GM23338 (cell line): ENCODE results near the gene NME9. TPM values are rescaled to one million over a fixed set of nuclear protein-coding genes. Genes with fewer than 3 reads are reported as not detected.

Source experiments
- ATAC-seq: fragments of 200-7000 bp; cut with Tn5 transposase; 3 replicates; pipeline ENCODE4 v1.9.1; 2020
- DNase-seq: peaks from one replicate; pipeline ENCODE4 v3.0.0-alpha.2; 2015; ENCODE audit warnings: low spot score
- H2AFZ ChIP-seq: fragments of 200-600 bp; sonication (generic); 2 replicates; pipeline ENCODE4 v1.8.0; 2016; ENCODE audit warnings: antibody characterized with exemption, mild to moderate bottlenecking, moderate library complexity
- H3F3A ChIP-seq: fragments of 200-600 bp; sonication (generic); replicated peaks from 2 replicates; pipeline ENCODE4 v1.8.0; 2017; ENCODE audit warnings: antibody characterized with exemption, mixed run types, low read depth
- H3K27ac ChIP-seq: fragments of 200-600 bp; sonication (generic); 2 replicates; pipeline ENCODE4 v1.6.1; 2016; ENCODE audit warnings: low read depth
- H3K27me3 ChIP-seq: fragments of 200-600 bp; sonication (generic); 2 replicates; pipeline ENCODE4 v1.8.0; 2016; ENCODE audit warnings: mild to moderate bottlenecking, mixed run types, moderate library complexity; ENCODE audit not compliant: insufficient read depth
- H3K36me3 ChIP-seq: fragments of 200-600 bp; sonication (generic); 2 replicates; pipeline ENCODE4 v1.8.0; 2016; ENCODE audit warnings: mild to moderate bottlenecking; ENCODE audit not compliant: insufficient read depth
- H3K4me1 ChIP-seq: fragments of 200-600 bp; sonication (generic); 2 replicates; pipeline ENCODE4 v1.8.0; 2016; ENCODE audit warnings: mild to moderate bottlenecking, moderate library complexity; ENCODE audit not compliant: insufficient read depth
- H3K4me2 ChIP-seq: fragments of 200-600 bp; sonication (generic); 2 replicates; pipeline ENCODE4 v1.7.1; 2017; ENCODE audit warnings: mixed run types
- H3K4me3 ChIP-seq: fragments of 200-600 bp; sonication (generic); 2 replicates; pipeline ENCODE4 v1.6.1; 2016; ENCODE audit warnings: mixed run types
- H3K79me2 ChIP-seq: fragments of 200-600 bp; sonication (generic); replicated peaks from 2 replicates; pipeline ENCODE4 v1.8.0; 2017; ENCODE audit warnings: mild to moderate bottlenecking; ENCODE audit not compliant: insufficient read depth
- H3K9me2 ChIP-seq: fragments of 200-600 bp; sonication (generic); 2 replicates; pipeline ENCODE4 v1.8.0; 2017; ENCODE audit not compliant: insufficient read depth
- H4K20me1 ChIP-seq: fragments of 200-600 bp; sonication (generic); replicated peaks from 2 replicates; pipeline ENCODE4 v1.8.0; 2017; ENCODE audit warnings: mild to moderate bottlenecking; ENCODE audit not compliant: insufficient read depth
- H3K27ac Mint-ChIP-seq: 2 replicates; pipeline ENCODE4 v1.8.0; 2020; ENCODE audit warnings: inconsistent platforms, mild to moderate bottlenecking, moderate library complexity, mixed read lengths
- H3K27me3 Mint-ChIP-seq: 3 replicates; pipeline ENCODE4 v1.8.0; 2022; ENCODE audit warnings: low read depth, mild to moderate bottlenecking, moderate library complexity, mixed read lengths, inconsistent platforms; ENCODE audit not compliant: insufficient read depth, poor library complexity
- H3K36me3 Mint-ChIP-seq: 3 replicates; pipeline ENCODE4 v1.8.0; 2021; ENCODE audit warnings: low read depth, mild to moderate bottlenecking, inconsistent platforms, moderate library complexity, mixed read lengths
- H3K4me1 Mint-ChIP-seq: 3 replicates; pipeline ENCODE4 v1.8.0; 2020; ENCODE audit warnings: mild to moderate bottlenecking, inconsistent platforms, mixed read lengths
- H3K4me3 Mint-ChIP-seq: 3 replicates; pipeline ENCODE4 v1.8.0; 2021; ENCODE audit warnings: moderate library complexity, mild to moderate bottlenecking, inconsistent platforms, mixed read lengths
- H3K9me3 Mint-ChIP-seq: 3 replicates; pipeline ENCODE4 v1.8.0; 2020; ENCODE audit warnings: moderate library complexity, mild to moderate bottlenecking, inconsistent platforms, mixed read lengths
- CREB1 ChIP-seq: fragments of 250-450 bp; sonication (Bioruptor Pico); IDR thresholded peaks from 2 replicates; pipeline ENCODE4 v1.5.0; 2020; ENCODE audit warnings: low read depth, mild to moderate bottlenecking, moderate library complexity
- EZH2 ChIP-seq: fragments of 200-600 bp; sonication (generic); IDR thresholded peaks from one replicate; pipeline ENCODE4 v1.8.0; 2017; ENCODE audit warnings: antibody characterized with exemption, mild to moderate bottlenecking, low read depth; ENCODE audit not compliant: unreplicated experiment
- EZH2phosphoT487 ChIP-seq: fragments of 200-600 bp; sonication (generic); IDR thresholded peaks from one replicate; pipeline ENCODE4 v1.8.1; 2018; ENCODE audit warnings: antibody characterized with exemption; ENCODE audit not compliant: unreplicated experiment
- JUNB ChIP-seq: IDR thresholded peaks from one replicate; pipeline ENCODE4 v1.6.1; 2016; ENCODE audit warnings: antibody characterized with exemption; ENCODE audit not compliant: unreplicated experiment
- NANOG ChIP-seq: IDR thresholded peaks from 2 replicates; pipeline ENCODE4 v1.6.1; 2016; ENCODE audit warnings: antibody characterized with exemption, borderline replicate concordance
- STAT1 ChIP-seq: IDR thresholded peaks from one replicate; pipeline ENCODE4 v1.6.1; 2016; ENCODE audit warnings: antibody characterized with exemption; ENCODE audit not compliant: unreplicated experiment
- ZNF114 ChIP-seq: fragments of 250-450 bp; sonication (Bioruptor Pico); IDR thresholded peaks from 2 replicates; pipeline ENCODE4 v1.5.0; 2020; ENCODE audit warnings: mild to moderate bottlenecking, moderate library complexity
- ZNF331 ChIP-seq: fragments of 250-450 bp; sonication (Bioruptor Pico); IDR thresholded peaks from 2 replicates; pipeline ENCODE4 v1.5.0; 2020; ENCODE audit warnings: low read depth, mild to moderate bottlenecking, moderate library complexity
- polyA plus RNA-seq: library from polyadenylated mRNA; unstranded; fragments of >200 nt; fragmentation: Nextera tagmentation; extraction: Ambion mirVana; gene quantifications from 2 replicates; pipeline ENCODE4 v1.2.1, GENCODE V29; 2016
- total RNA-seq: library from RNA; depleted of rRNA; stranded (reverse); fragments of >200 nt; shearing (Covaris generic); gene quantifications from 2 replicates; pipeline ENCODE4 v1.2.3, GENCODE V29; 2014
- TF ChIP-seq, protein P1 (sequence below), 2 experiments: fragments of 200-600 bp in 1 of 2; sonication (generic) in 1 of 2; conservative IDR thresholded peaks; 2 replicates each; pipeline versions ENCODE4 v1.5.1 to v1.6.1; 2016 to 2017; ENCODE audit warnings: antibody characterized with exemption in 2 of 2, low read depth in 2 of 2, mild to moderate bottlenecking in 2 of 2, moderate library complexity in 1 of 2
- TF ChIP-seq, protein P2 (sequence below): IDR thresholded peaks from one replicate; pipeline ENCODE4 v1.6.1; 2018; ENCODE audit warnings: antibody characterized with exemption; ENCODE audit not compliant: unreplicated experiment
- TF ChIP-seq, protein P3 (sequence below): IDR thresholded peaks from 2 replicates; pipeline ENCODE4 v1.6.1; 2016; ENCODE audit warnings: antibody characterized with exemption
- TF ChIP-seq, protein P4 (sequence below): fragments of 250-450 bp; sonication (Bioruptor Pico); IDR thresholded peaks from 2 replicates; pipeline ENCODE4 v1.5.0; 2020; ENCODE audit warnings: mild to moderate bottlenecking, moderate library complexity

The NME9 gene
- total and polyA plus RNA-seq, 2 experiments from 2014 or later = 0.14 to 2.0 TPM

DNA sequence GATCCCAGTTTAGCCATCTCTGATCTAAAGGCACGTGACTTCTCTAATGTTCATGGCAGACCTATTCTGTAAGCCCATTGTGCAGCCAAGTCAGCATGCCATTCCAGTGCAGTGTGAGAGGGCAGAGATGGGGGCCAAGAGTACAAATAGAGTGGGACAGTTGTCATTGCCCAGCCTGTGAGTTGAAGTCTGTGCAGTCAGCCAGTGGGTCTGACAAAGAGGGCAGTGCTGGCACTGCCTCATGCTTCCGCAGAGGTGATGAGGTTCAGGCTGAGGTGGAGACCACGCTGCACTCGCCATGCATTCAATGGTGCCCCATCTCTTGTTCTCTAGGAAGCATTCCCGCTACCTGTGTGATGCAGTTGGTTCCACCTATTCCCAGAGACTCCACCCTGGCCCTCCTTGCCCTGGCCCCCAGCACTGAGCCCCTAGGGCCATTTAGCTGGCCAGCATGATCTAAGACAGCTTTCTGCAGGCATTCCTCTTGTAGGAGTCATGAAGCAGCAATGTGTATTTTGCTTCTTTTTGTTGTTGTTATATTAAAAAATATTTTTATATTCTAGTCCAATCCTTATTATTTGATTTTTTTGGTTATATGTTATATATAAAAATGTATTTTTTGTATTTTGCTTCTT is 22.4 kb upstream of the NME9 start:
- TF ChIP-seq, protein P1, sequence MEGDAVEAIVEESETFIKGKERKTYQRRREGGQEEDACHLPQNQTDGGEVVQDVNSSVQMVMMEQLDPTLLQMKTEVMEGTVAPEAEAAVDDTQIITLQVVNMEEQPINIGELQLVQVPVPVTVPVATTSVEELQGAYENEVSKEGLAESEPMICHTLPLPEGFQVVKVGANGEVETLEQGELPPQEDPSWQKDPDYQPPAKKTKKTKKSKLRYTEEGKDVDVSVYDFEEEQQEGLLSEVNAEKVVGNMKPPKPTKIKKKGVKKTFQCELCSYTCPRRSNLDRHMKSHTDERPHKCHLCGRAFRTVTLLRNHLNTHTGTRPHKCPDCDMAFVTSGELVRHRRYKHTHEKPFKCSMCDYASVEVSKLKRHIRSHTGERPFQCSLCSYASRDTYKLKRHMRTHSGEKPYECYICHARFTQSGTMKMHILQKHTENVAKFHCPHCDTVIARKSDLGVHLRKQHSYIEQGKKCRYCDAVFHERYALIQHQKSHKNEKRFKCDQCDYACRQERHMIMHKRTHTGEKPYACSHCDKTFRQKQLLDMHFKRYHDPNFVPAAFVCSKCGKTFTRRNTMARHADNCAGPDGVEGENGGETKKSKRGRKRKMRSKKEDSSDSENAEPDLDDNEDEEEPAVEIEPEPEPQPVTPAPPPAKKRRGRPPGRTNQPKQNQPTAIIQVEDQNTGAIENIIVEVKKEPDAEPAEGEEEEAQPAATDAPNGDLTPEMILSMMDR (conservative IDR thresholded peaks at IDR 0.05; ENCODE audit: low read depth in 2 of 2) = no peak
- TF ChIP-seq, protein P2, sequence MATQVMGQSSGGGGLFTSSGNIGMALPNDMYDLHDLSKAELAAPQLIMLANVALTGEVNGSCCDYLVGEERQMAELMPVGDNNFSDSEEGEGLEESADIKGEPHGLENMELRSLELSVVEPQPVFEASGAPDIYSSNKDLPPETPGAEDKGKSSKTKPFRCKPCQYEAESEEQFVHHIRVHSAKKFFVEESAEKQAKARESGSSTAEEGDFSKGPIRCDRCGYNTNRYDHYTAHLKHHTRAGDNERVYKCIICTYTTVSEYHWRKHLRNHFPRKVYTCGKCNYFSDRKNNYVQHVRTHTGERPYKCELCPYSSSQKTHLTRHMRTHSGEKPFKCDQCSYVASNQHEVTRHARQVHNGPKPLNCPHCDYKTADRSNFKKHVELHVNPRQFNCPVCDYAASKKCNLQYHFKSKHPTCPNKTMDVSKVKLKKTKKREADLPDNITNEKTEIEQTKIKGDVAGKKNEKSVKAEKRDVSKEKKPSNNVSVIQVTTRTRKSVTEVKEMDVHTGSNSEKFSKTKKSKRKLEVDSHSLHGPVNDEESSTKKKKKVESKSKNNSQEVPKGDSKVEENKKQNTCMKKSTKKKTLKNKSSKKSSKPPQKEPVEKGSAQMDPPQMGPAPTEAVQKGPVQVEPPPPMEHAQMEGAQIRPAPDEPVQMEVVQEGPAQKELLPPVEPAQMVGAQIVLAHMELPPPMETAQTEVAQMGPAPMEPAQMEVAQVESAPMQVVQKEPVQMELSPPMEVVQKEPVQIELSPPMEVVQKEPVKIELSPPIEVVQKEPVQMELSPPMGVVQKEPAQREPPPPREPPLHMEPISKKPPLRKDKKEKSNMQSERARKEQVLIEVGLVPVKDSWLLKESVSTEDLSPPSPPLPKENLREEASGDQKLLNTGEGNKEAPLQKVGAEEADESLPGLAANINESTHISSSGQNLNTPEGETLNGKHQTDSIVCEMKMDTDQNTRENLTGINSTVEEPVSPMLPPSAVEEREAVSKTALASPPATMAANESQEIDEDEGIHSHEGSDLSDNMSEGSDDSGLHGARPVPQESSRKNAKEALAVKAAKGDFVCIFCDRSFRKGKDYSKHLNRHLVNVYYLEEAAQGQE = no peak
- TF ChIP-seq ZNF114 (CRISPR knock-in tag) (no peak), EZH2 (no peak), STAT1 (no peak), ZNF331 (CRISPR knock-in tag) (no peak), EZH2phosphoT487 (no peak), JUNB (no peak), CREB1 (CRISPR knock-in tag) (no peak), NANOG (no peak)
- TF ChIP-seq, protein P3, sequence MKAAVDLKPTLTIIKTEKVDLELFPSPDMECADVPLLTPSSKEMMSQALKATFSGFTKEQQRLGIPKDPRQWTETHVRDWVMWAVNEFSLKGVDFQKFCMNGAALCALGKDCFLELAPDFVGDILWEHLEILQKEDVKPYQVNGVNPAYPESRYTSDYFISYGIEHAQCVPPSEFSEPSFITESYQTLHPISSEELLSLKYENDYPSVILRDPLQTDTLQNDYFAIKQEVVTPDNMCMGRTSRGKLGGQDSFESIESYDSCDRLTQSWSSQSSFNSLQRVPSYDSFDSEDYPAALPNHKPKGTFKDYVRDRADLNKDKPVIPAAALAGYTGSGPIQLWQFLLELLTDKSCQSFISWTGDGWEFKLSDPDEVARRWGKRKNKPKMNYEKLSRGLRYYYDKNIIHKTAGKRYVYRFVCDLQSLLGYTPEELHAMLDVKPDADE = no peak
- TF ChIP-seq, protein P4, sequence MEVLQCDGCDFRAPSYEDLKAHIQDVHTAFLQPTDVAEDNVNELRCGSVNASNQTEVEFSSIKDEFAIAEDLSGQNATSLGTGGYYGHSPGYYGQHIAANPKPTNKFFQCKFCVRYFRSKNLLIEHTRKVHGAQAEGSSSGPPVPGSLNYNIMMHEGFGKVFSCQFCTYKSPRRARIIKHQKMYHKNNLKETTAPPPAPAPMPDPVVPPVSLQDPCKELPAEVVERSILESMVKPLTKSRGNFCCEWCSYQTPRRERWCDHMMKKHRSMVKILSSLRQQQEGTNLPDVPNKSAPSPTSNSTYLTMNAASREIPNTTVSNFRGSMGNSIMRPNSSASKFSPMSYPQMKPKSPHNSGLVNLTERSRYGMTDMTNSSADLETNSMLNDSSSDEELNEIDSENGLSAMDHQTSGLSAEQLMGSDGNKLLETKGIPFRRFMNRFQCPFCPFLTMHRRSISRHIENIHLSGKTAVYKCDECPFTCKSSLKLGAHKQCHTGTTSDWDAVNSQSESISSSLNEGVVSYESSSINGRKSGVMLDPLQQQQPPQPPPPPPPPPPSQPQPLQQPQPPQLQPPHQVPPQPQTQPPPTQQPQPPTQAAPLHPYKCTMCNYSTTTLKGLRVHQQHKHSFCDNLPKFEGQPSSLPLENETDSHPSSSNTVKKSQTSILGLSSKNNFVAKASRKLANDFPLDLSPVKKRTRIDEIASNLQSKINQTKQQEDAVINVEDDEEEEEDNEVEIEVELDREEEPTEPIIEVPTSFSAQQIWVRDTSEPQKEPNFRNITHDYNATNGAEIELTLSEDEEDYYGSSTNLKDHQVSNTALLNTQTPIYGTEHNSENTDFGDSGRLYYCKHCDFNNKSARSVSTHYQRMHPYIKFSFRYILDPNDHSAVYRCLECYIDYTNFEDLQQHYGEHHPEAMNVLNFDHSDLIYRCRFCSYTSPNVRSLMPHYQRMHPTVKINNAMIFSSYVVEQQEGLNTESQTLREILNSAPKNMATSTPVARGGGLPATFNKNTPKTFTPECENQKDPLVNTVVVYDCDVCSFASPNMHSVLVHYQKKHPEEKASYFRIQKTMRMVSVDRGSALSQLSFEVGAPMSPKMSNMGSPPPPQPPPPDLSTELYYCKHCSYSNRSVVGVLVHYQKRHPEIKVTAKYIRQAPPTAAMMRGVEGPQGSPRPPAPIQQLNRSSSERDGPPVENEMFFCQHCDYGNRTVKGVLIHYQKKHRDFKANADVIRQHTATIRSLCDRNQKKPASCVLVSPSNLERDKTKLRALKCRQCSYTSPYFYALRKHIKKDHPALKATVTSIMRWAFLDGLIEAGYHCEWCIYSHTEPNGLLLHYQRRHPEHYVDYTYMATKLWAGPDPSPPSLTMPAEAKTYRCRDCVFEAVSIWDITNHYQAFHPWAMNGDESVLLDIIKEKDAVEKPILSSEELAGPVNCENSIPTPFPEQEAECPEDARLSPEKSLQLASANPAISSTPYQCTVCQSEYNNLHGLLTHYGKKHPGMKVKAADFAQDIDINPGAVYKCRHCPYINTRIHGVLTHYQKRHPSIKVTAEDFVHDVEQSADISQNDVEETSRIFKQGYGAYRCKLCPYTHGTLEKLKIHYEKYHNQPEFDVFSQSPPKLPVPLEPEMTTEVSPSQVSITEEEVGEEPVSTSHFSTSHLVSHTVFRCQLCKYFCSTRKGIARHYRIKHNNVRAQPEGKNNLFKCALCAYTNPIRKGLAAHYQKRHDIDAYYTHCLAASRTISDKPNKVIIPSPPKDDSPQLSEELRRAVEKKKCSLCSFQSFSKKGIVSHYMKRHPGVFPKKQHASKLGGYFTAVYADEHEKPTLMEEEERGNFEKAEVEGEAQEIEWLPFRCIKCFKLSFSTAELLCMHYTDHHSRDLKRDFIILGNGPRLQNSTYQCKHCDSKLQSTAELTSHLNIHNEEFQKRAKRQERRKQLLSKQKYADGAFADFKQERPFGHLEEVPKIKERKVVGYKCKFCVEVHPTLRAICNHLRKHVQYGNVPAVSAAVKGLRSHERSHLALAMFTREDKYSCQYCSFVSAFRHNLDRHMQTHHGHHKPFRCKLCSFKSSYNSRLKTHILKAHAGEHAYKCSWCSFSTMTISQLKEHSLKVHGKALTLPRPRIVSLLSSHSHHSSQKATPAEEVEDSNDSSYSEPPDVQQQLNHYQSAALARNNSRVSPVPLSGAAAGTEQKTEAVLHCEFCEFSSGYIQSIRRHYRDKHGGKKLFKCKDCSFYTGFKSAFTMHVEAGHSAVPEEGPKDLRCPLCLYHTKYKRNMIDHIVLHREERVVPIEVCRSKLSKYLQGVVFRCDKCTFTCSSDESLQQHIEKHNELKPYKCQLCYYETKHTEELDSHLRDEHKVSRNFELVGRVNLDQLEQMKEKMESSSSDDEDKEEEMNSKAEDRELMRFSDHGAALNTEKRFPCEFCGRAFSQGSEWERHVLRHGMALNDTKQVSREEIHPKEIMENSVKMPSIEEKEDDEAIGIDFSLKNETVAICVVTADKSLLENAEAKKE (CRISPR knock-in tag) = no peak
- Mint-ChIP-seq H3K4me3 (no peak overlapping the region), H3K27ac (no peak overlapping the region), H3K4me1 (peaks cover 18% of the 10 kb centered on the region), H3K36me3 (no peaks in the 10 kb centered on the region; the same call in 2 of the 3 replicates), H3K9me3 (no peaks in the 10 kb centered on the region), H3K27me3 (peaks cover 24% of the 10 kb centered on the region)
- H3K4me3 ChIP-seq = no peak overlapping the region
- H3K4me1 ChIP-seq = peaks cover 15% of the 10 kb centered on the region
- ATAC-seq (no peak), DNase-seq (no peak)
- 0 out of 2 replicates have a peak, but pooled peaks cover 5% of the 10 kb centered on the region for H3K9me2 ChIP-seq
- H3K4me2 ChIP-seq = no peak overlapping the region
- H3K79me2 ChIP-seq = no peaks in the 10 kb centered on the region
- no peak overlapping the region for H2AFZ ChIP-seq
- H3F3A ChIP-seq = peaks cover 10% of the 10 kb centered on the region
- H4K20me1 ChIP-seq = no peaks in the 10 kb centered on the region
- peaks cover 13% of the 10 kb centered on the region; the same call in 1 of the 2 replicates for H3K27me3 ChIP-seq
- no peak overlapping the region for H3K27ac ChIP-seq
- H3K36me3 ChIP-seq = no peaks in the 10 kb centered on the region
